Panc1 (cell line): ENCODE measurements around the gene GALNT1. TPM values are rescaled to one million over a fixed set of nuclear protein-coding genes. Genes with fewer than 3 reads are reported as not detected.

Source experiments
- ATAC-seq: fragments of 200-7000 bp; cut with Tn5 transposase; 2 replicates; pipeline ENCODE4 v1.9.1; 2020; ENCODE audit warnings: mild to moderate bottlenecking, moderate library complexity
- BruUV-seq: library from RNA; stranded (reverse); fragments of 400-500 nt; replicated peaks from 2 replicates; lab custom pipeline; 2021; lab: Mats Ljungman, UMichigan
- CTCF ChIA-PET: fragments of 300-600 bp; sonication (Branson Sonifier 250); formaldehyde crosslinking; loops from one replicate; lab custom pipeline; 2022; ENCODE audit warnings: antibody characterized with exemption; lab: Charles Lee
- POLR2A ChIA-PET: fragments of 300-600 bp; sonication (Branson Sonifier 250); formaldehyde crosslinking; loops from one replicate; lab custom pipeline; 2022; ENCODE audit warnings: antibody characterized with exemption; lab: Charles Lee
- DNase-seq: peaks from one replicate; pipeline ENCODE4 v3.0.0-alpha.2; 2010; ENCODE audit warnings: low read depth, low spot score
- H3K27ac ChIP-seq: 2 replicates; pipeline ENCODE4 v1.5.1; 2011; ENCODE audit warnings: mild to moderate bottlenecking, low read length, inconsistent platforms
- H3K27me3 ChIP-seq: fragments of 200-500 bp; sonication (Bioruptor generic); 2 replicates; pipeline ENCODE4 v1.6.0; 2014; ENCODE audit warnings: low read length, inconsistent platforms; ENCODE audit not compliant: control insufficient read depth, insufficient read depth
- H3K36me3 ChIP-seq: fragments of 200-500 bp; sonication (Bioruptor generic); 2 replicates; pipeline ENCODE4 v1.5.1; 2014; ENCODE audit warnings: inconsistent platforms, mild to moderate bottlenecking, low read length, moderate library complexity; ENCODE audit not compliant: control insufficient read depth, insufficient read depth
- H3K4me1 ChIP-seq: 2 replicates; pipeline ENCODE4 v1.5.1; 2011; ENCODE audit warnings: inconsistent platforms, mild to moderate bottlenecking, low read length, moderate library complexity; ENCODE audit not compliant: control insufficient read depth, insufficient read depth
- H3K4me3 ChIP-seq, 2 experiments: 2 replicates each; pipeline ENCODE4 v1.5.1; 2011 to 2012; ENCODE audit warnings: low read depth in 2 of 2, low read length in 2 of 2, mild to moderate bottlenecking in 2 of 2, inconsistent platforms in 1 of 2, moderate library complexity in 1 of 2
- H3K9me3 ChIP-seq: fragments of 200-500 bp; sonication (Bioruptor generic); 2 replicates; pipeline ENCODE4 v1.5.1; 2014; ENCODE audit warnings: low read depth, mild to moderate bottlenecking, inconsistent platforms, low read length, moderate library complexity; ENCODE audit not compliant: control insufficient read depth, insufficient read depth
- CTCF ChIP-seq: fragments of 450-650 bp; IDR thresholded peaks from 2 replicates; pipeline ENCODE4 v1.5.1; 2017; ENCODE audit warnings: mild to moderate bottlenecking
- POLR2AphosphoS5 ChIP-seq: IDR thresholded peaks from 2 replicates; pipeline ENCODE4 v1.6.1; 2012; ENCODE audit warnings: mild to moderate bottlenecking, low read depth, low read length, moderate library complexity
- REST ChIP-seq, 2 experiments: IDR thresholded peaks; 2 replicates each; pipeline ENCODE4 v1.6.1; 2011 to 2012; ENCODE audit warnings: low read depth in 2 of 2, control low read depth in 1 of 2, low read length in 1 of 2, mild to moderate bottlenecking in 1 of 2, moderate library complexity in 1 of 2; ENCODE audit not compliant: insufficient read depth in 1 of 2
- SIN3A ChIP-seq: IDR thresholded peaks from 2 replicates; pipeline ENCODE4 v1.6.1; 2012; ENCODE audit warnings: low read depth, mild to moderate bottlenecking, low read length, moderate library complexity, borderline replicate concordance; ENCODE audit not compliant: insufficient read depth
- TCF7L2 ChIP-seq: IDR thresholded peaks from 2 replicates; pipeline ENCODE4 v1.6.1; 2011; ENCODE audit warnings: mild to moderate bottlenecking, low read depth, low read length, inconsistent platforms
- in situ Hi-C: cut with HindIII; loops from 2 replicates; pipeline ENCODE4 v1.10.0; 2016; ENCODE audit warnings: low sequenced_read_pairs, low pct_unique_long_range_greater_than_20kb
- intact Hi-C: fragments of 100-400 bp; cut with micrococcal nuclease; formaldehyde crosslinking; loops from one replicate; pipeline ENCODE4 v1.10.0; 2022; ENCODE audit not compliant: unreplicated experiment
- total RNA-seq: library from RNA; stranded (reverse); gene quantifications from one replicate; pipeline ENCODE4 v1.2.1, GENCODE V29; 2021; ENCODE audit not compliant: unreplicated experiment

The GALNT1 gene
- total RNA-seq, 1 experiment from 2014 or later = 147 TPM

DNA sequence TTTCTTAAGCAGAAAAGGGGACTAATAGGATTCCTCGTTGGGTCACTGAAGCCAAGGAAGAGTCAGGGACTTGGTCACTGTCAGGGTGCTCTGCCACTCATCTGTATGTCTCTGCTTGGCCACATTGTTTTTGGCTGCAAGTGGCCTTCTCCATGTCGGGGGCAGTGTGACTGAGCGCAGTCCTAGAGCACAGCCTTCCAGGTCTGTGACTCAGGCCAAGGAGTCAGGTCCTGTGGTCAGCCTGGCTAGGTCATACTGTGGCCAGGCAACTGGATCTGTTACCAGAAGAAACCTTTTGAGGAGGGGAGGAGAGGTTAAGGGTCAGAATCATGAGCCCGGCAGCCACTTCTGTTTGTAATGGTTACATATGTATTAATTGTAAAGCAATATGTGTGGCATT is 61.3 kb downstream of the GALNT1 start:
- ATAC-seq = peak; percentile 48; the same call in 1 of the 2 replicates
- Histone ChIP-seq H3K27me3 (no peaks in the 10 kb centered on the region), H3K9me3 (no peaks in the 10 kb centered on the region; the same call in 1 of the 2 replicates), H3K4me1 (no peaks in the 10 kb centered on the region; the same call in 1 of the 2 replicates), H3K36me3 (no peaks in the 10 kb centered on the region), H3K4me3 (no peak overlapping the region), H3K27ac (no peak overlapping the region)
- CTCF ChIA-PET = no interaction called here
- no peak for DNase-seq
- POLR2A ChIA-PET = no interaction called here
- in situ Hi-C loops (no loop called here), intact Hi-C loops (loop anchor here (10.0 kb wide), 1 partner anchor 48 kb away; no protein-coding TSS in a partner anchor)
- no TSS peak for BruUV-seq
- TF ChIP-seq CTCF (no peak), POLR2AphosphoS5 (no peak), SIN3A (no peak), REST (IDR thresholded peaks at IDR 0.05; ENCODE audit: insufficient read depth in 1 of 2, low read depth in 2 of 2, low read length in 1 of 2) (no peak), TCF7L2 (no peak)

DNA sequence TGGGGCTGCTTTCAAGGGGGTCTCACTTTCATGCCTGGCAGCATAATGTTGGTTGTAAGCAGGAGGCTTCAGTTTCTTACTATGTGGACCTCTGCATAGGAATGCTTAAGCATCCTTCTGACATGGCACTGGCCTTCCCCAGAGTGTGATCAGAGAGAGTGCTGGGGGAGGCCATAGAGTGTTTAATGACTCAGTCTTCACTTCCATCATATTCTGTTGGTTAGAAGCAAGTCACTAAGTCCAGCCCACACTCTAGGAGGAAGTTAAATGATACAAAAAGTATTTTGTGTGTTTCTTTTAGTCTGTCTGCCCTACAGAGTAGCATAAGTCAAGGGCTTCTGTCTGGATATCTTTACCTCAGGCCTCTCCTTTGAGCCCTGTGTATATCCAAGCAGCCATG is 64.9 kb downstream of the GALNT1 start:
- no TSS peak for BruUV-seq
- Histone ChIP-seq H3K27ac (no peak overlapping the region), H3K9me3 (no peaks in the 10 kb centered on the region; the same call in 1 of the 2 replicates), H3K36me3 (no peaks in the 10 kb centered on the region), H3K27me3 (no peaks in the 10 kb centered on the region), H3K4me1 (no peaks in the 10 kb centered on the region), H3K4me3 (no peak overlapping the region)
- DNase-seq (no peak), ATAC-seq (no peak)
- intact Hi-C loops (loop anchor here (10.0 kb wide), 1 partner anchor 52 kb away; no protein-coding TSS in a partner anchor), in situ Hi-C loops (no loop called here)
- POLR2A ChIA-PET = interaction anchor here (0.6 kb wide), 1 partner anchor 12 kb away, joined by 6 read pairs; no protein-coding TSS in a partner anchor
- TF ChIP-seq SIN3A (no peak), REST (IDR thresholded peaks at IDR 0.05; ENCODE audit: insufficient read depth in 1 of 2, low read depth in 2 of 2, low read length in 1 of 2) (no peak), TCF7L2 (no peak), CTCF (no peak), POLR2AphosphoS5 (no peak)
- CTCF ChIA-PET = no interaction called here
